Activated T-cell treated with anti-CD3 and anti-CD28 coated beads, Interleukin-2, amount 50 U/mL, for 72 hours (primary cell): ENCODE measurements around the gene FILIP1. TPM values are rescaled to one million over a fixed set of nuclear protein-coding genes. Genes with fewer than 3 reads are reported as not detected.

ENCODE experiments used
- ATAC-seq, 2 donors: fragments of 150-1000 bp; cut with Tn5 transposase; replicated peaks in 1 of 2; 2 replicates each; pipeline ENCODE4 v1.10.0; 2021; ENCODE audit warnings: moderate library complexity in 2 of 2, mild to moderate bottlenecking in 1 of 2
- DNase-seq, 2 donors: peaks; one replicate each; pipeline ENCODE4 v3.0.0; 2021 to 2022; ENCODE audit warnings: mixed read lengths in 1 of 2
- H3K27ac Mint-ChIP-seq: one replicate; pipeline ENCODE4 v1.8.0; 2022; ENCODE audit warnings: mild to moderate bottlenecking, moderate library complexity, mixed read lengths
- H3K27me3 Mint-ChIP-seq: one replicate; pipeline ENCODE4 v1.8.0; 2022; ENCODE audit warnings: low read depth, mixed read lengths
- H3K36me3 Mint-ChIP-seq, 2 donors: one replicate each; pipeline ENCODE4 v1.8.0; 2022; ENCODE audit warnings: mixed read lengths in 2 of 2, mild to moderate bottlenecking in 1 of 2; ENCODE audit not compliant: insufficient read depth in 2 of 2
- H3K4me1 Mint-ChIP-seq: one replicate; pipeline ENCODE4 v1.8.0; 2022; ENCODE audit warnings: low read depth, mixed read lengths
- H3K4me3 Mint-ChIP-seq, 2 donors: one replicate each; pipeline ENCODE4 v1.8.0; 2022; ENCODE audit warnings: mild to moderate bottlenecking in 2 of 2, mixed read lengths in 2 of 2, moderate library complexity in 2 of 2
- H3K9me3 Mint-ChIP-seq, 2 donors: one replicate each; pipeline ENCODE4 v1.8.0; 2022; ENCODE audit warnings: mixed read lengths in 2 of 2
- total RNA-seq, 2 donors: library from RNA; stranded (reverse); gene quantifications; one replicate each; pipeline ENCODE4 v1.2.3, GENCODE V29; 2022

The FILIP1 gene
- total RNA-seq, 2 donors from 2014 or later = 0.05 TPM; not detected in 1

DNA sequence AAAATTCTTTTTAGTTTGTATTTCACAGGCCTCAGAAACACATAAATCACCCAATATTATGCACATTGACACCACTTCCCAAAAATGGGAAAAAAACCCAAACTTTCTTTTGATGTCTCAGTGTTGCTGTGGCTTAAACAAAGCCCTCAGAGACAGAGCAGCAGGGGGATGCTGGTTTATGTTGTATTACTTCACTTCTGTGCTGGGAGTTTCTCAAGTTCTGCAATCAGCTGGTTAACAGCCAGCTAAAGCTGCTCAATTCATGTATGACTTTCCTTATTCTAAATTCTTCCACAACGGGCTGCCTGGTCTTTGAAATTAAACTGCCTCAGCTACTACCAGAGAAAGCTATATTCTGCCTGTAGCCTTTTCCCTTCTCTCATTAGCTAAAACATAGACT is 5.6 kb downstream of the FILIP1 start:
- no peak overlapping the region for H3K4me3 Mint-ChIP-seq
- H3K27ac Mint-ChIP-seq = no peak overlapping the region
- peaks cover 47% of the 10 kb centered on the region for H3K27me3 Mint-ChIP-seq
- no peak for ATAC-seq
- no peaks in the 10 kb centered on the region for H3K9me3 Mint-ChIP-seq
- no peak for DNase-seq
- no peaks in the 10 kb centered on the region for H3K4me1 Mint-ChIP-seq
- no peaks in the 10 kb centered on the region for H3K36me3 Mint-ChIP-seq

GRCh38 chr6:75486850-75487518 is 6.6 kb downstream of the FILIP1 start:
- H3K27ac Mint-ChIP-seq = no peak overlapping the region
- H3K9me3 Mint-ChIP-seq = no peaks in the 10 kb centered on the region
- ATAC-seq (no peak), DNase-seq (no peak)
- peaks cover 38% of the 10 kb centered on the region for H3K27me3 Mint-ChIP-seq
- H3K4me1 Mint-ChIP-seq = no peaks in the 10 kb centered on the region
- H3K4me3 Mint-ChIP-seq = no peak overlapping the region
- H3K36me3 Mint-ChIP-seq = no peaks in the 10 kb centered on the region

GRCh38 chr6:75484535-75484934 is 9.1 kb downstream of the FILIP1 start:
- no peak overlapping the region for H3K27ac Mint-ChIP-seq
- peaks cover 33% of the 10 kb centered on the region for H3K27me3 Mint-ChIP-seq
- H3K36me3 Mint-ChIP-seq = no peaks in the 10 kb centered on the region
- ATAC-seq (no peak), DNase-seq (no peak)
- H3K4me3 Mint-ChIP-seq = no peak overlapping the region
- H3K4me1 Mint-ChIP-seq = no peaks in the 10 kb centered on the region
- no peaks in the 10 kb centered on the region for H3K9me3 Mint-ChIP-seq

GRCh38 chr6:75483136-75483952 is 10.3 kb downstream of the FILIP1 start:
- ATAC-seq = no peak
- no peaks in the 10 kb centered on the region for H3K9me3 Mint-ChIP-seq
- H3K27ac Mint-ChIP-seq = no peak overlapping the region
- no peaks in the 10 kb centered on the region for H3K36me3 Mint-ChIP-seq
- no peak for DNase-seq
- H3K4me3 Mint-ChIP-seq = no peak overlapping the region
- H3K27me3 Mint-ChIP-seq = peaks cover 29% of the 10 kb centered on the region
- no peaks in the 10 kb centered on the region for H3K4me1 Mint-ChIP-seq

DNA sequence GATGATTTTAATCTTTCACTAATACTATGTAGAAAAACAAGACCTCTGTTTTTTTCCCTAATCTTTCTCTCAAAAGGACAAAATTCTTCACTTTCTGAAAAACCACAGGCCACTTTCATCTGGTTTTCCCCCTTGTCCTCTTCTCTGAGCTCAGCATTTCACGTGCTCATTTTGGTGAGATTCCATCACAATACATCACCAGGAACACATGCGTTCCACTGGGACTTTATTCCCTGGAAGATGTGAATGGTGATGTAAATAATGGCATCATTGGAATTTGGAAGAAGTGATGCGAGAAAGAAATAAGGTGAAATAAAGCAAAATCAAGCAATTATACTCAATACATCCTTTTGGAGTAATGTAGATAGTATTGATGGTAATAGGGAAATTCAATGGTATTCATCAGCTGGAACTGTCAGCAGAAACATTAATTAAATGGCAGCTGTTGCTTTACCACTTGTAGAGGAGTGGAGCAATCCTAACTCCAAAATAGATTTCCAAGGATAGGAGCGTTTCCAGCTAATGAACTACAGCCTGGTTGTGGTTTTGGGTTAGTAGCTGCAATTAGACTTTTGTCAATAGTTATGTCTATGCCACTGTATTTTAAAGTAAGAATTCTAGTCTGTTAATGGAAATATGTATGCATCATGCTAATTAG is 11.5 kb downstream of the FILIP1 start:
- no peaks in the 10 kb centered on the region for H3K36me3 Mint-ChIP-seq
- DNase-seq = no peak
- no peak overlapping the region for H3K27ac Mint-ChIP-seq

DNA sequence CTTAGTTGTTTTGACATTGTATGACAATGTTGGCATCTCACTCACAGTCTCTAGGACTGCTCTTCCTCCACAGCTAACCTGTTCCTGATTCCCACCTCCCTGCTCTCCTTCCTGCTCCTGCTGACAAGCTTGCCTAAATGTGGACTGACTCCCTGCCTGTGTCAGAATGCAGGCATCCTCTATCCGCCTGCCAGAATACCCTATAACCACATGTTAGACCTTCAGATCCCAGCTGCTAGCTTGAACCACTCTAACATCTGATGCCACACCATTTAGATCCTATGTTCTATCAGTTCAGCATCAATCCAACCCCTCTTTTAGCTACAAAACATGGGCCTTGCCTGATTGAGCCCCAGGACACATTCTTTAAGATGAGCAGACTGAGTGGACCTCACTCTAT is 12.2 kb downstream of the FILIP1 start:
- Mint-ChIP-seq H3K4me1 (no peaks in the 10 kb centered on the region), H3K36me3 (no peaks in the 10 kb centered on the region), H3K4me3 (no peak overlapping the region), H3K27ac (no peak overlapping the region), H3K27me3 (peaks cover 31% of the 10 kb centered on the region), H3K9me3 (no peaks in the 10 kb centered on the region)
- DNase-seq (no peak), ATAC-seq (no peak)

More for the DNA sequence above, 11.5 kb downstream of the FILIP1 start:
- Mint-ChIP-seq H3K4me1 (no peaks in the 10 kb centered on the region), H3K4me3 (no peak overlapping the region), H3K27me3 (peaks cover 27% of the 10 kb centered on the region), H3K9me3 (no peaks in the 10 kb centered on the region)
- no peak for ATAC-seq

DNA sequence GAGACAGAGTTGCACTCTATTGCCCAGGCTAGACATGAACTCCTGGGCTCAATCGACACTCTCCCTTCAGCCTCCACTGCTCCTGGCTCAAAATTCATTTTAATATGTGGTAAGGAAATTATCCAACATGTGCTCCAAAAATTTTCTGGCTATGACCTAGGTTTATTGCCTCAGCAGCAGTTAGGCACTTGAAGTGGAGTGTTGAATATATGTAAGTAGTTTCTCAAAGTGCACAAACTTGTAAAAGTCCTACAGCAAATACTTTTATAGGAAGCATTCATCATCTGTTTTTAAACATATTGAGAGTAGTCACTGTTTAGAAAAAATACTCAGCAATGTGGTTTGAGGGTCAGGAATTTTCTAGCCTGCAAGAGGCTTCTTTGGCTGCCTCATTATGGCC is 13.2 kb downstream of the FILIP1 start:
- no peaks in the 10 kb centered on the region for H3K4me1 Mint-ChIP-seq
- H3K4me3 Mint-ChIP-seq = no peak overlapping the region
- no peaks in the 10 kb centered on the region for H3K9me3 Mint-ChIP-seq

DNA sequence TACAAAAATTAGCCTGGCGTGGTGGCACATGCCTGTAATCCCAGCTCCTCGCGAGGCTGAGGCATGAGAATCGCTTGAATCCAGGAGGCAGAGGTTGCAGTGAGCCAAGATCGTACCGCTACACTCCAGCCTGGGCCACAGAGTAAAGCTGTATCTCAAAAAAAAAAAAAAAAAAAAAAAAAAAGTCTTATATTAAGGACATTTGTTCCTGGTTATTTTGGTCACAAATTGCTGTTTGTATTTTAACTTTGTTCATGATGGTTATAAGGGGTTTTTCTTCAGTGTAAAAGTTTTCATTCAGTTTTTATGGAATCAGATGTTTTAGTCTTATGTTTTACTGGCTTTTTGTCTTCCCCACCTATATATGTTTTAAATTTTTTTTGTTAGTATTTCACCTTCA is 13.9 kb downstream of the FILIP1 start:
- H3K9me3 Mint-ChIP-seq = no peaks in the 10 kb centered on the region
- DNase-seq (no peak), ATAC-seq (no peak)
- peaks cover 33% of the 10 kb centered on the region for H3K27me3 Mint-ChIP-seq
- H3K4me1 Mint-ChIP-seq = no peaks in the 10 kb centered on the region
- H3K4me3 Mint-ChIP-seq = no peak overlapping the region
- no peaks in the 10 kb centered on the region for H3K36me3 Mint-ChIP-seq
- H3K27ac Mint-ChIP-seq = no peak overlapping the region

More for the DNA sequence above, 13.2 kb downstream of the FILIP1 start:
- DNase-seq (no peak), ATAC-seq (no peak)
- Mint-ChIP-seq H3K36me3 (no peaks in the 10 kb centered on the region), H3K27me3 (peaks cover 31% of the 10 kb centered on the region), H3K27ac (no peak overlapping the region)

DNA sequence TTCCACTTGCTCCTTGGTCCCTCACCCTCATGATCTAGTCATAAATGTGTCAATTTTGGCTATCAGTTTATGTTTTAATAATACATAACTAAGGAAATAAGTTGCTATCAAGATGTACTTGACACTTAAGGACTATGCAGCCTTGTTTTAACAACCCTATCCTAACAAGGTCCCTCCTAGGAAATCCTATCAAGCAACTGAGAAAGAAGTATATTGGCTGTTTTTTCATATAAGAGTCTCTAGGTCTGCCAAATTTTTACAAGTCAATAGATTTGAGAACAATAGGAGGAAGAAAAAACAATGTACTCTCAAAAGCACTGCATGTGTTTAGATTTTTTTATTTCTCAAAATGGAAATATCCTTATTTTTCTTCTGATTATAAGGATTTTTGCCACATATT is 14.7 kb downstream of the FILIP1 start:
- no peak for ATAC-seq
- H3K27ac Mint-ChIP-seq = no peak overlapping the region
- H3K4me1 Mint-ChIP-seq = no peaks in the 10 kb centered on the region
- no peak for DNase-seq
- no peaks in the 10 kb centered on the region for H3K36me3 Mint-ChIP-seq
- H3K9me3 Mint-ChIP-seq = no peaks in the 10 kb centered on the region
- no peak overlapping the region for H3K4me3 Mint-ChIP-seq
- peaks cover 38% of the 10 kb centered on the region for H3K27me3 Mint-ChIP-seq

- no peak overlapping the region for H3K4me3 Mint-ChIP-seq
- H3K9me3 Mint-ChIP-seq = no peaks in the 10 kb centered on the region
- ATAC-seq (no peak), DNase-seq (no peak)
- peaks cover 26% of the 10 kb centered on the region for H3K27me3 Mint-ChIP-seq
- H3K27ac Mint-ChIP-seq = no peak overlapping the region
- H3K36me3 Mint-ChIP-seq = no peaks in the 10 kb centered on the region
- H3K4me1 Mint-ChIP-seq = no peaks in the 10 kb centered on the region
Observed at GRCh38 chr6:75472885-75473284, 20.7 kb downstream of the FILIP1 start.

DNA sequence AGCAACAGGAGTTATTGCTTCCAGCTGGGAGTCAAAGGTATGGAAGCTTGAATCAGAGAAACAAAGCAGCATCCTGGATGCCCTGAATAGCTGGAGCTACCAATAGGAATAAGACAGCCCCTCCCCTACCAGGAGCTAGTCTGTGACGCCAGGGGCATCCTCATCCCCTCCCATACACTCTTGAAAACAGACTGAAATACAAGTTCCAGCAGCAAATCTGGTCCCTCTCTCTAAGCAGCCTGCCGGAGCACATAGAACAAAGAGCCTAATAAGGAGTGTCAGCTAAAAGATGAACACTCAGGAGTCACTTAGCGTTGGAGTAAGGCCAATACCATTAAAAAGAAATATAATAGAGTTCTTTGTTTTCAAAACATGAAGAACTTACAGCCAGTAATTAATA is 25.6 kb downstream of the FILIP1 start:
- Mint-ChIP-seq H3K4me3 (no peak overlapping the region), H3K4me1 (no peaks in the 10 kb centered on the region), H3K36me3 (no peaks in the 10 kb centered on the region), H3K9me3 (no peaks in the 10 kb centered on the region), H3K27me3 (peaks cover 10% of the 10 kb centered on the region), H3K27ac (no peak overlapping the region)
- DNase-seq (no peak), ATAC-seq (no peak)

GRCh38 chr6:75467284-75467683 is 26.3 kb downstream of the FILIP1 start:
- no peak overlapping the region for H3K4me3 Mint-ChIP-seq
- H3K9me3 Mint-ChIP-seq = no peaks in the 10 kb centered on the region
- H3K27me3 Mint-ChIP-seq = peaks cover 10% of the 10 kb centered on the region
- no peak overlapping the region for H3K27ac Mint-ChIP-seq
- ATAC-seq (no peak), DNase-seq (no peak)
- no peaks in the 10 kb centered on the region for H3K36me3 Mint-ChIP-seq
- H3K4me1 Mint-ChIP-seq = no peaks in the 10 kb centered on the region

- H3K4me3 Mint-ChIP-seq = no peak overlapping the region
- H3K4me1 Mint-ChIP-seq = no peaks in the 10 kb centered on the region
- H3K27ac Mint-ChIP-seq = no peak overlapping the region
- no peaks in the 10 kb centered on the region for H3K36me3 Mint-ChIP-seq
- H3K9me3 Mint-ChIP-seq = no peaks in the 10 kb centered on the region
- no peak for DNase-seq
- peaks cover 10% of the 10 kb centered on the region for H3K27me3 Mint-ChIP-seq
- no peak for ATAC-seq
Observed at GRCh38 chr6:75466636-75467035, 27.0 kb downstream of the FILIP1 start.
